K562 (cell line): ENCODE measurements around the gene WWP2. TPM values are rescaled to one million over a fixed set of nuclear protein-coding genes. Genes with fewer than 3 reads are reported as not detected.

ENCODE experiments used
- DDX20 ChIP-seq: fragments of 450-650 bp; IDR thresholded peaks from 2 replicates; pipeline ENCODE4 v1.6.1; 2016; ENCODE audit warnings: missing genetic modification characterization, low read depth, mild to moderate bottlenecking, missing compliant biosample characterization, moderate library complexity
- NR2F6 ChIP-seq: fragments of 450-650 bp; formaldehyde crosslinking; IDR thresholded peaks from 2 replicates; pipeline ENCODE4 v1.4.0; 2020; ENCODE audit warnings: mild to moderate bottlenecking
- NR4A1 ChIP-seq, 2 experiments: fragments of 250-450 bp in 1 of 2; fragments of 450-650 bp in 1 of 2; sonication (Bioruptor Pico) in 1 of 2; IDR thresholded peaks; 2 replicates each; pipeline versions ENCODE4 v1.4.0 to v1.6.1; 2016 to 2020; ENCODE audit warnings: mild to moderate bottlenecking in 2 of 2, missing compliant biosample characterization in 1 of 2, missing genetic modification characterization in 1 of 2, moderate library complexity in 1 of 2
- POLR3A ChIP-seq: IDR thresholded peaks from 2 replicates; pipeline ENCODE4 v1.6.1; 2011; ENCODE audit warnings: borderline replicate concordance, mild to moderate bottlenecking, moderate library complexity; ENCODE audit not compliant: insufficient read length, insufficient read depth; ENCODE audit errors: extremely low read depth
- TCF7 ChIP-seq: sonication (generic); IDR thresholded peaks from 2 replicates; pipeline ENCODE4 v1.6.1; 2016; ENCODE audit warnings: antibody characterized with exemption, borderline replicate concordance
- TGIF2 ChIP-seq: sonication (generic); formaldehyde crosslinking; IDR thresholded peaks from 2 replicates; pipeline ENCODE4 v1.8.1; 2022; ENCODE audit warnings: mild to moderate bottlenecking, missing genetic modification reagents, moderate library complexity
- ZNF134 ChIP-seq: fragments of 250-450 bp; sonication (Bioruptor Pico); conservative IDR thresholded peaks from 2 replicates; pipeline ENCODE4 v1.4.0; 2020
- ZNF644 ChIP-seq: fragments of 200-800 bp; sonication (Bioruptor generic); IDR thresholded peaks from 2 replicates; pipeline ENCODE4 v1.6.1; 2016; ENCODE audit warnings: low read depth, missing genetic modification characterization, missing compliant biosample characterization
- polyA plus RNA-seq, 8 experiments: library from polyadenylated mRNA; depleted of rRNA in 4 of 8; stranded (reverse) in 5 of 8; unstranded in 3 of 8; fragments of >200 nt; fragmentation: Nextera tagmentation in 2 of 8; fragmentation: Illumina TruSeq in 1 of 8; extraction: Ambion mirVana in 2 of 8; extraction: Trizol in 1 of 8; gene quantifications; 2 replicates each; pipeline versions ENCODE4 v1.2.1 to v1.2.3, GENCODE V29; 2011 to 2014; ENCODE audit warnings: inconsistent platforms in 1 of 8, missing spikeins in 1 of 8
- total RNA-seq, 7 experiments: library from RNA; depleted of rRNA in 6 of 7; stranded (reverse); fragments of >200 nt in 6 of 7; fragmentation: Illumina TruSeq in 2 of 7; extraction: Trizol in 2 of 7; gene quantifications; 2 replicates each; pipeline versions ENCODE4 v1.2.1 to v1.2.3, GENCODE V29; 2011 to 2021; ENCODE audit warnings: low replicate concordance in 1 of 7
- TF ChIP-seq, protein P1 (sequence below): sonication (generic); formaldehyde crosslinking; IDR thresholded peaks from 2 replicates; pipeline ENCODE4 v1.8.0; 2022; ENCODE audit warnings: mild to moderate bottlenecking, missing genetic modification reagents
- TF ChIP-seq, protein P2 (sequence below): fragments of 450-650 bp; IDR thresholded peaks from 2 replicates; pipeline ENCODE4 v1.6.1; 2016; ENCODE audit warnings: antibody characterized with exemption
- TF ChIP-seq, protein P3 (sequence below): fragments of 450-650 bp; IDR thresholded peaks from 2 replicates; pipeline ENCODE4 v1.6.1; 2018; ENCODE audit not compliant: partially characterized antibody
- TF ChIP-seq, protein P4 (sequence below), 2 experiments: fragments of 450-650 bp; IDR thresholded peaks; 2 replicates each; pipeline ENCODE4 v1.6.1; 2018; ENCODE audit warnings: mild to moderate bottlenecking in 2 of 2, low read depth in 1 of 2; ENCODE audit not compliant: partially characterized antibody in 2 of 2
- TF ChIP-seq, protein P5 (sequence below): fragments of 450-650 bp; IDR thresholded peaks from 2 replicates; pipeline ENCODE4 v1.6.1; 2016; ENCODE audit warnings: low read depth, mild to moderate bottlenecking, moderate library complexity

Gene WWP2
- total and polyA plus RNA-seq, 9 of the 15 experiments (the other 6 are each of a cell fraction or from before 2014, with no cell fraction given): 1.9 to 34.4 (median 14.6) TPM

DNA sequence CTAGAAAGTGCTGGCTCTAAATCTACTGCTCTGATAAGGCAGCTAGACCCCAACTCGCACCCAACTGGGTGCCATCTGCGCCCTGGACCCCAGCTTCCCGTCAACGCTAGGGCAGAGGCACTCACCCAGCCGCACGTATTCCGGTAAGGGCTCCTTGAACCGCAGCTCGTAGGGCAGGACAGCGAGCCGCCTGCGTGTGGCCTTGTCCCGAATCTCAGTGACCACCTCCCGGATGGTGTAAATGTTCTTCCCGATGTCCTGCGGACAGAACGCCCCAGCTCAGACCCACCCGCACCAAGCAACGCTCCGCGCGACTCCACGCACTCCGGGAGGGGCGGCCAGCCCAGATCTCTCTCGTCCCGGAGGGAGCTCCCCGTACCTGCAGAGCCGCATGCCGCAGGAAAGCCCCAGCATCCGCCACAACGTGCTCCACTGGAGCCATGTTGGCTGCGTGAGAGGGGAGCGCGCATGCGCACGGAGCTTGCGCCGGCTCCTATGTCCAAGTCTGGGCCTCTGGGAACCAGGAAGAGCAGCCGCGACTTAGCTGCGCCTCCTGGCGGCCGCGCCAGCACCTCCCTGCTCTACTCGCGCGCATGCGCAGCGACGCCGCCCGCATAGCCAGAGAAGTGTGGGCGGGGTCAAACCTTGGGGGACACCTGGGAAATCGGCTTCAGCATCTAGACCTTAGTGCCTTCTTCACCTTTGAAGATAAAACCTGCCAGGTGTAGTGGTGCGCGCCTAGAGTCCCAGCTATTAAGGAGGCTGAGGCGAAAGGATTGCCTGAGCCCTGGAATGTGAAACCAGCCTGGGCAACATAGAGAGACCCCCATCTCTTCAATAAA lies 7.4 kb upstream of the WWP2 start, which contains the start of gene NOB1 (continued):
- TF ChIP-seq, protein P1, sequence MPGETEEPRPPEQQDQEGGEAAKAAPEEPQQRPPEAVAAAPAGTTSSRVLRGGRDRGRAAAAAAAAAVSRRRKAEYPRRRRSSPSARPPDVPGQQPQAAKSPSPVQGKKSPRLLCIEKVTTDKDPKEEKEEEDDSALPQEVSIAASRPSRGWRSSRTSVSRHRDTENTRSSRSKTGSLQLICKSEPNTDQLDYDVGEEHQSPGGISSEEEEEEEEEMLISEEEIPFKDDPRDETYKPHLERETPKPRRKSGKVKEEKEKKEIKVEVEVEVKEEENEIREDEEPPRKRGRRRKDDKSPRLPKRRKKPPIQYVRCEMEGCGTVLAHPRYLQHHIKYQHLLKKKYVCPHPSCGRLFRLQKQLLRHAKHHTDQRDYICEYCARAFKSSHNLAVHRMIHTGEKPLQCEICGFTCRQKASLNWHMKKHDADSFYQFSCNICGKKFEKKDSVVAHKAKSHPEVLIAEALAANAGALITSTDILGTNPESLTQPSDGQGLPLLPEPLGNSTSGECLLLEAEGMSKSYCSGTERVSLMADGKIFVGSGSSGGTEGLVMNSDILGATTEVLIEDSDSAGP (CRISPR knock-in tag): 0 out of 2 replicates have a peak, but pooled peaks have one; percentile 7
- no peak for TF ChIP-seq NR2F6
- no peak for TF ChIP-seq POLR3A
- TF ChIP-seq, protein P2, sequence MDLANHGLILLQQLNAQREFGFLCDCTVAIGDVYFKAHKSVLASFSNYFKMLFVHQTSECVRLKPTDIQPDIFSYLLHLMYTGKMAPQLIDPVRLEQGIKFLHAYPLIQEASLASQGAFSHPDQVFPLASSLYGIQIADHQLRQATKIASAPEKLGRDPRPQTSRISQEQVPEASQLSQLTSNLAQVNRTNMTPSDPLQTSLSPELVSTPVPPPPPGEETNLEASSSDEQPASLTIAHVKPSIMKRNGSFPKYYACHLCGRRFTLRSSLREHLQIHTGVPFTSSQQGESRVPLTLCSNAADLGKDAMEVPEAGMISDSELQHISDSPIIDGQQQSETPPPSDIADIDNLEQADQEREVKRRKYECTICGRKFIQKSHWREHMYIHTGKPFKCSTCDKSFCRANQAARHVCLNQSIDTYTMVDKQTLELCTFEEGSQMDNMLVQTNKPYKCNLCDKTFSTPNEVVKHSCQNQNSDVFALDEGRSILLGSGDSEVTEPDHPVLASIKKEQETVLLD: peak; percentile 99
- no peak for TF ChIP-seq TCF7
- no peak for TF ChIP-seq TGIF2 (CRISPR knock-in tag)
- TF ChIP-seq, protein P3, sequence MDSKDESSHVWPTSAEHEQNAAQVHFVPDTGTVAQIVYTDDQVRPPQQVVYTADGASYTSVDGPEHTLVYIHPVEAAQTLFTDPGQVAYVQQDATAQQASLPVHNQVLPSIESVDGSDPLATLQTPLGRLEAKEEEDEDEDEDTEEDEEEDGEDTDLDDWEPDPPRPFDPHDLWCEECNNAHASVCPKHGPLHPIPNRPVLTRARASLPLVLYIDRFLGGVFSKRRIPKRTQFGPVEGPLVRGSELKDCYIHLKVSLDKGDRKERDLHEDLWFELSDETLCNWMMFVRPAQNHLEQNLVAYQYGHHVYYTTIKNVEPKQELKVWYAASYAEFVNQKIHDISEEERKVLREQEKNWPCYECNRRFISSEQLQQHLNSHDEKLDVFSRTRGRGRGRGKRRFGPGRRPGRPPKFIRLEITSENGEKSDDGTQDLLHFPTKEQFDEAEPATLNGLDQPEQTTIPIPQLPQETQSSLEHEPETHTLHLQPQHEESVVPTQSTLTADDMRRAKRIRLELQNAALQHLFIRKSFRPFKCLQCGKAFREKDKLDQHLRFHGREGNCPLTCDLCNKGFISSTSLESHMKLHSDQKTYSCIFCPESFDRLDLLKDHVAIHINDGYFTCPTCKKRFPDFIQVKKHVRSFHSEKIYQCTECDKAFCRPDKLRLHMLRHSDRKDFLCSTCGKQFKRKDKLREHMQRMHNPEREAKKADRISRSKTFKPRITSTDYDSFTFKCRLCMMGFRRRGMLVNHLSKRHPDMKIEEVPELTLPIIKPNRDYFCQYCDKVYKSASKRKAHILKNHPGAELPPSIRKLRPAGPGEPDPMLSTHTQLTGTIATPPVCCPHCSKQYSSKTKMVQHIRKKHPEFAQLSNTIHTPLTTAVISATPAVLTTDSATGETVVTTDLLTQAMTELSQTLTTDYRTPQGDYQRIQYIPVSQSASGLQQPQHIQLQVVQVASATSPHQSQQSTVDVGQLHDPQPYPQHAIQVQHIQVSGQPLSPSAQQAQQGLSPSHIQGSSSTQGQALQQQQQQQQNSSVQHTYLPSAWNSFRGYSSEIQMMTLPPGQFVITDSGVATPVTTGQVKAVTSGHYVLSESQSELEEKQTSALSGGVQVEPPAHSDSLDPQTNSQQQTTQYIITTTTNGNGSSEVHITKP: no peak
- TF ChIP-seq NR4A1 (CRISPR knock-in tag; IDR thresholded peaks at IDR 0.05): no peak
- no peak for TF ChIP-seq NR4A1 (tag; IDR thresholded peaks at IDR 0.05)
- TF ChIP-seq ZNF134 (CRISPR knock-in tag): no peak
- TF ChIP-seq ZNF644 (tag): no peak
- TF ChIP-seq, protein P4, sequence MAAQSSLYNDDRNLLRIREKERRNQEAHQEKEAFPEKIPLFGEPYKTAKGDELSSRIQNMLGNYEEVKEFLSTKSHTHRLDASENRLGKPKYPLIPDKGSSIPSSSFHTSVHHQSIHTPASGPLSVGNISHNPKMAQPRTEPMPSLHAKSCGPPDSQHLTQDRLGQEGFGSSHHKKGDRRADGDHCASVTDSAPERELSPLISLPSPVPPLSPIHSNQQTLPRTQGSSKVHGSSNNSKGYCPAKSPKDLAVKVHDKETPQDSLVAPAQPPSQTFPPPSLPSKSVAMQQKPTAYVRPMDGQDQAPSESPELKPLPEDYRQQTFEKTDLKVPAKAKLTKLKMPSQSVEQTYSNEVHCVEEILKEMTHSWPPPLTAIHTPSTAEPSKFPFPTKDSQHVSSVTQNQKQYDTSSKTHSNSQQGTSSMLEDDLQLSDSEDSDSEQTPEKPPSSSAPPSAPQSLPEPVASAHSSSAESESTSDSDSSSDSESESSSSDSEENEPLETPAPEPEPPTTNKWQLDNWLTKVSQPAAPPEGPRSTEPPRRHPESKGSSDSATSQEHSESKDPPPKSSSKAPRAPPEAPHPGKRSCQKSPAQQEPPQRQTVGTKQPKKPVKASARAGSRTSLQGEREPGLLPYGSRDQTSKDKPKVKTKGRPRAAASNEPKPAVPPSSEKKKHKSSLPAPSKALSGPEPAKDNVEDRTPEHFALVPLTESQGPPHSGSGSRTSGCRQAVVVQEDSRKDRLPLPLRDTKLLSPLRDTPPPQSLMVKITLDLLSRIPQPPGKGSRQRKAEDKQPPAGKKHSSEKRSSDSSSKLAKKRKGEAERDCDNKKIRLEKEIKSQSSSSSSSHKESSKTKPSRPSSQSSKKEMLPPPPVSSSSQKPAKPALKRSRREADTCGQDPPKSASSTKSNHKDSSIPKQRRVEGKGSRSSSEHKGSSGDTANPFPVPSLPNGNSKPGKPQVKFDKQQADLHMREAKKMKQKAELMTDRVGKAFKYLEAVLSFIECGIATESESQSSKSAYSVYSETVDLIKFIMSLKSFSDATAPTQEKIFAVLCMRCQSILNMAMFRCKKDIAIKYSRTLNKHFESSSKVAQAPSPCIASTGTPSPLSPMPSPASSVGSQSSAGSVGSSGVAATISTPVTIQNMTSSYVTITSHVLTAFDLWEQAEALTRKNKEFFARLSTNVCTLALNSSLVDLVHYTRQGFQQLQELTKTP (IDR thresholded peaks at IDR 0.05; ENCODE audit: low read depth in 1 of 2, partially characterized antibody in 2 of 2): no peak
- TF ChIP-seq, protein P5, sequence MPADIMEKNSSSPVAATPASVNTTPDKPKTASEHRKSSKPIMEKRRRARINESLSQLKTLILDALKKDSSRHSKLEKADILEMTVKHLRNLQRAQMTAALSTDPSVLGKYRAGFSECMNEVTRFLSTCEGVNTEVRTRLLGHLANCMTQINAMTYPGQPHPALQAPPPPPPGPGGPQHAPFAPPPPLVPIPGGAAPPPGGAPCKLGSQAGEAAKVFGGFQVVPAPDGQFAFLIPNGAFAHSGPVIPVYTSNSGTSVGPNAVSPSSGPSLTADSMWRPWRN: no peak
- no peak for TF ChIP-seq DDX20
